Esophagus muscularis mucosa (tissue), 4 donors: ENCODE measurements around the gene MOCOS. TPM values are rescaled to one million over a fixed set of nuclear protein-coding genes. Genes with fewer than 3 reads are reported as not detected.

ENCODE experiments used
- DNase-seq: peaks from one replicate; pipeline ENCODE4 v3.0.0-alpha.2; 2017; ENCODE audit errors: extremely low spot score
- H3K27ac ChIP-seq, 4 donors: fragments of 200-600 bp; sonication (generic); replicated peaks in 1 of 4; 1 replicate in 3 of 4; 2 replicates in 1 of 4; pipeline ENCODE4 v1.5.1; 2016 to 2019; ENCODE audit warnings: mild to moderate bottlenecking in 1 of 4
- H3K27me3 ChIP-seq, 4 donors: fragments of 200-600 bp; sonication (generic); one replicate each; pipeline versions ENCODE4 v1.5.1 to v1.6.0; 2016 to 2019
- H3K36me3 ChIP-seq, 4 donors: fragments of 200-600 bp; sonication (generic); one replicate each; pipeline ENCODE4 v1.5.1; 2016 to 2019
- H3K4me1 ChIP-seq, 4 donors: fragments of 200-600 bp; sonication (generic); one replicate each; pipeline ENCODE4 v1.5.1; 2016 to 2019
- H3K4me3 ChIP-seq, 4 donors: fragments of 200-600 bp; sonication (generic); 1 replicate in 2 of 4; 2 replicates in 2 of 4; pipeline ENCODE4 v1.5.1; 2016 to 2019; ENCODE audit warnings: mild to moderate bottlenecking in 4 of 4, moderate library complexity in 1 of 4
- H3K9me3 ChIP-seq, 4 donors: fragments of 200-600 bp; sonication (generic); 1 replicate in 3 of 4; 2 replicates in 1 of 4; pipeline ENCODE4 v1.5.1; 2016 to 2019
- CTCF ChIP-seq, 3 experiments: fragments of 200-600 bp in 2 of 3; fragments of 450-650 bp in 1 of 3; sonication (generic) in 2 of 3; IDR thresholded peaks; one replicate each; pipeline ENCODE4 v1.5.1; 2017 to 2019; ENCODE audit warnings: antibody characterized with exemption in 3 of 3, mild to moderate bottlenecking in 2 of 3, moderate library complexity in 1 of 3
- EP300 ChIP-seq: sonication (generic); formaldehyde crosslinking; IDR thresholded peaks from one replicate; pipeline ENCODE4 v1.6.1; 2017; ENCODE audit warnings: antibody characterized with exemption
- POLR2A ChIP-seq: fragments of 450-650 bp; IDR thresholded peaks from one replicate; pipeline ENCODE4 v1.6.1; 2017; ENCODE audit warnings: antibody characterized with exemption, moderate library complexity, mild to moderate bottlenecking, low read depth
- POLR2AphosphoS5 ChIP-seq, 2 donors: sonication (generic); formaldehyde crosslinking; IDR thresholded peaks; one replicate each; pipeline ENCODE4 v1.6.1; 2017; ENCODE audit warnings: antibody characterized with exemption in 2 of 2
- WGBS: methylation state at CpG from one replicate; pipeline ENCODE4 v1.1.5; 2018; 5-methylcytosine and 5-hydroxymethylcytosine counted together
- intact Hi-C: fragments of 100-400 bp; cut with DNase I; formaldehyde crosslinking; loops from one replicate; pipeline ENCODE4 v1.15.1; 2023
- total RNA-seq, 4 donors: library from RNA; depleted of rRNA; stranded (reverse); fragments of >200 nt; gene quantifications; one replicate each; pipeline versions ENCODE4 v1.1.0 to v1.2.1, GENCODE V29; 2016

MOCOS gene
- total RNA-seq, 4 donors from 2014 or later = 0.98 to 1.7 (median 1.4) TPM

DNA sequence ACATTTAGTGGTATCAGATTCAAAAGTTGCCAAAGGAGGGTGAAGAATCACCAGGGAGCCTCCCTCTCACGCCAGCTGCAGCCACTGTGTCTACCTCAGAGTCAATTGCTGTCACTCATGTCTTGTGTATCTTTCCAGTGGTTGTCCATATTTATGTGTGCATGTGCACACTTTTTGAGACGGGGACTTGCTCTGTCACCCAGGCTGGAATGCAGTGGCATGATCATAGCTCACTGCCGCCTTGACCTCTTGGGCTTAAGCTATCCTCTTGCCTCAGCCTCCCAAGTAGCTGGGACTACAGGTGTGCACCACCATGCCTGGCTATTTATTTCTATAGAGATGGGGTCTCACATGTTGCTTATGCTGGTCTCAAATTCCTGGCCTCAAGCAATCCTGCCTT lies 4.0 kb downstream of the MOCOS start:
- Histone ChIP-seq H3K4me3 (no peak overlapping the region), H3K36me3 (no peaks in the 10 kb centered on the region), H3K4me1 (peaks cover 8 to 20% (median 17%) of the 10 kb centered on the region in 4 donors), H3K27me3 (no peaks in the 10 kb centered on the region), H3K27ac (no peak overlapping the region), H3K9me3 (no peaks in the 10 kb centered on the region)
- 92% methylated on average over 3 of the region's 3 CpGs for whole genome bisulfite sequencing
- DNase-seq = no peak
- TF ChIP-seq POLR2AphosphoS5 (IDR thresholded peaks at IDR 0.05) (no peak), POLR2A (no peak), CTCF (IDR thresholded peaks at IDR 0.05) (no peak), EP300 (no peak)
- intact Hi-C loops = no loop called here

DNA sequence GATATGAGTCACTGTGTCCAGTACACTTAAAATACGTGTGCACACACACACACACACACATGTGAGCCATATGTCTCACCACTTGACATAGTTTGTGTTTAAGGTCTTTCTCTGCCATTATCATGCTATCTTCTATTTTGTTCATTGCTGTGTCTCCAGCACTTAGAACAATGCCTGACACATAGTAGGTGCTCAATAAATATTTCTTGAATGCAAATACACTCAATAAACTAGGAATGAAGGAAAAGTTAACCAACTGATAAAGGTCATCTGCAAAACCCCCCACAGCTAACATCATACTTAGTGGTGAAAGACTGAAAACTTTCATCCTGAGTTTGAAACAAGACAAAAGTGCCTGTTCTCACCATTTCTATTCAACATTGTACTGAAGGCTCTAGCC lies 4.4 kb downstream of the MOCOS start:
- intact Hi-C loops = no loop called here
- H3K4me3 ChIP-seq = no peak overlapping the region
- H3K4me1 ChIP-seq = peaks cover 4 to 15% (median 13%) of the 10 kb centered on the region in 4 donors
- H3K9me3 ChIP-seq = no peaks in the 10 kb centered on the region
- H3K36me3 ChIP-seq = no peaks in the 10 kb centered on the region
- no peak overlapping the region for H3K27ac ChIP-seq
- 94% methylated on average over 1 of the region's 1 CpG for WGBS
- TF ChIP-seq POLR2AphosphoS5 (IDR thresholded peaks at IDR 0.05) (no peak), POLR2A (no peak), EP300 (no peak), CTCF (IDR thresholded peaks at IDR 0.05) (no peak)
- no peak for DNase-seq
- no peaks in the 10 kb centered on the region for H3K27me3 ChIP-seq

GRCh38 chr18:36194600-36195315 lies 7.5 kb downstream of the MOCOS start:
- H3K27me3 ChIP-seq = no peaks in the 10 kb centered on the region
- 79% methylated on average over 8 of the region's 8 CpGs for WGBS
- no peak overlapping the region for H3K4me3 ChIP-seq
- H3K27ac ChIP-seq = no peak overlapping the region
- H3K9me3 ChIP-seq = no peaks in the 10 kb centered on the region
- H3K36me3 ChIP-seq = no peaks in the 10 kb centered on the region
- peaks cover 0 to 4% (median 0%) of the 10 kb centered on the region in 4 donors for H3K4me1 ChIP-seq
- intact Hi-C loops = no loop called here
- no peak for DNase-seq
- TF ChIP-seq POLR2AphosphoS5 (IDR thresholded peaks at IDR 0.05) = no peak
- TF ChIP-seq POLR2A = no peak
- no peak for TF ChIP-seq EP300
- no peak for TF ChIP-seq CTCF (IDR thresholded peaks at IDR 0.05)

- Histone ChIP-seq H3K27ac (no peak overlapping the region), H3K27me3 (no peaks in the 10 kb centered on the region), H3K4me1 (peaks cover 0 to 4% (median 0%) of the 10 kb centered on the region in 4 donors), H3K4me3 (no peak overlapping the region), H3K9me3 (no peaks in the 10 kb centered on the region), H3K36me3 (no peaks in the 10 kb centered on the region)
- no peak for DNase-seq
- whole genome bisulfite sequencing = 51% methylated on average over 3 of the region's 3 CpGs
- intact Hi-C loops = no loop called here
- no peak for TF ChIP-seq CTCF (IDR thresholded peaks at IDR 0.05)
- TF ChIP-seq POLR2AphosphoS5 (IDR thresholded peaks at IDR 0.05) = no peak
- no peak for TF ChIP-seq EP300
- TF ChIP-seq POLR2A = no peak
Observed at GRCh38 chr18:36195427-36196122, 8.3 kb downstream of the MOCOS start.
